GM19324 (cell line): Measurements from ENCODE around the gene RDX.

Experiments
- ATAC-seq: cut with Tn5 transposase; IDR thresholded peaks from one replicate; pipeline ENCODE4 v1.9.1; 2021; ENCODE audit warnings: mild to moderate bottlenecking, moderate library complexity; ENCODE audit not compliant: unreplicated experiment, low FRiP score

Gene RDX

DNA sequence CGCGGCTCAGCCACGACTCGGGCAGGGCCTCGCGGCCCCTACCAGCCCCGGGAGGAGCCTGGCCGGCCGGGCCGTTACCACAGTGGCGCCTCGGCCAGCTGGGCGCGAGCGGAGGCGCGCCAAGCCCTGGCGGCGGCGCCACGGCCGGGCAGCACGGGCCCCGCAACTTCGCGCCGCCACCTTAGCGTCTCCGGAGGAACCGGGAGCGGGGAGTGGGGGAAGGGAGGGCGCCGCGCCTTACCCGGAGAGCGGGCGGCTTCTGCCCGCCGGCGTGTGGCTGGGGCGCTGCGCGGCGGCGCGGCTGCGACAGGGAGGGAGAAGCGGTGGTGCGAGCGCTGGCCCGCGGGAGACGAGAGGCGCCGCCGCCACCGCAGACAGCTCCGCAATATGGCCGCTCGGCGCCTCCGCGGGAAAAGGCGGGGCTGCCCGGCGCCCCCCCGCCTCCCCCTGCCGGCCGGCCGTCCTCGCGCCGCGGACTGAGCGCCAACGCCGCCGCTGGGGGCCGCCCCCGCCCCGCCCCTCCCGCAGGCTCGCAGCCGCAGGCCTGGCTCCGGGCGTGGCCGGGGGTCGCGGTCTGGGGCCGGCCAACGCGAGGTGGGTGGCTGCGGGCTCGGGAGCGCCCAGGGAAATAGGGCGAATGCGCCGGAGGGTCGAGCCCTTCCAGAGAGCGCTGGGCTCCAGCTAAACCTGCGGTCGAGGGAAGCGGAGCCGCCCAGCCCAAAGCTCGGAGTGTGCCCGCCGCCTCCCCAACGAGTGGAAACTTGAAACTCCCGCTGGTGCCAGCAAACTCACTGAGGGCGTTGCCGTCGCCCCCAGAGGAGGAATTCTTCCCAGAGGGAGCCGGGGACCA, at the start of gene RDX:
RDX (minus strand) TSS at position 389 of the 850 bp plus-strand sequence. CDS start 16,922 bp downstream, outside the sequence.
- ATAC-seq = peak; percentile 81

DNA sequence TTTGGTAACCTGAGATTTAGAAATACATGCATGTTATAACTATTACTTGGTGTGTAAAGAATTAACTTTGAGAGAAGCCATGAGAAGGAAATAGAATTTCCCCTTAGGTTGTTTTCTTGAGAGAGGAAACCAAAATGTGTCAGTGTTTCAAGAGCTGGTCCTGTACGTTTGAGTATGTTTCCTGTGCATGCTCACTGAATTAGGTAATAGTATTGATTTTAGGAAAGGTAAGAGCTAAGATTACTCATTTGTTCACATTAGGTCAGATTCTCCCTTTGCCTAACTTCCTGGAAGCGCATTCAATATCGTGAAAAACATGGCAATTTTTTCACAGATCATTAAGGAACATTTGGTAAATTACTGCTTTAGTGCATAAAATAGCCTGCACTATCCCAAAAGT, 49.3 kb upstream of the RDX start:
- no peak for ATAC-seq

DNA sequence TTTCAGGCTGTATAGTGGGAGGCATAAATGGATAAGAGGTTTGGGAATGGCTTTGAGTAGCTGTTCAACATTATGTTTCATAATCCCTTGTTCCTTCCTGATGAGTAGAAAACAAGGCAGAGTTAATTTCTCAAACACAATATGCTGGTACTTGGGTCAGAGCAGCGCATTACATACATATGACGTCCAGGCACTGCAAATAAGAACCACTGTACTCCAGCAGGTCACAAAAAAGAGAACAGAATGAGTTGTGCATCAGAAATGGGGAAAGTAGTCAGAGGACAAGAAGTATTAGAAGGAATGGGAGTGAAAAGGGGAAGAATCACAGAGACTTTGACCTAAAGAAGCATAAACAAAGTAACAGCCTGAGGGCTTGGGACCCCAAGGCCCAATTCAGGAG, 44.0 kb upstream of the RDX start:
- ATAC-seq = no peak

DNA sequence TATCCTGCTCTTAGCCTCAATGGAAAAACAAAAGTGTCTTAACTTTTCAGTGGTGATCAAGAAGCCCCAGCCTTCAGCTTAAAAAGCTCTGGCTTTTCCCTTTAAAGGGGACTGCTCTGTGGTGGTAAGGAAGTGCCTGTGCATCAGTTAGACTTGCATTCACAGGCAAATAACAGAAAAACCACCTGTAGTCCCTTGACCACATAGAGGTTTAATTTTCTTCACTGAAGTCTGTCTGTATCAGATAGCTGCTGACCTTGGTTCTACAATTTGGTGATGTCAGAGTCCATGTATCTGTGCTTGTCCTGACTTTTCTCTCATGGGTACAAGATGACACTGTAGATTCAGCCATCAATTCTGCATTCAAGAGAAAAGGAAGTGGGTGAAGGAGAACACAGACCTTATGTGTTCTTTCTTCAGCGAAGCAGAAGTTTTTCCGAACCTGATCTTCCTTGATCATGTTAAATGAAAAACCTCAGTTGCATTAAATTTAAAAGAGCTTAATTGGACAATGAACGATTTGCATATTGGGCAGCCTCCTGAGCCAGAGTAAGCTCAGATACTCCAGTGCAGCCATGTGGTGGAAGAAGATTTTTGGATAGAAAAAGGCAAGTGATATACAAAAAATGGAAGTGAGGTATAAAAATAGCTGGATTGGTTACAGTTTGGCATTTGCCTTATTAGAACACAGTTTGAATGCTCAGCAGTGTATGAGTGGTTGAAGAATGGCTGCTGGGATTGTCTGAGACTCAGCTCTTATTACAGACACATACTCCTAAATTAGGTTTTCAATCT, 43.2 kb upstream of the RDX start:
- ATAC-seq = no peak

DNA sequence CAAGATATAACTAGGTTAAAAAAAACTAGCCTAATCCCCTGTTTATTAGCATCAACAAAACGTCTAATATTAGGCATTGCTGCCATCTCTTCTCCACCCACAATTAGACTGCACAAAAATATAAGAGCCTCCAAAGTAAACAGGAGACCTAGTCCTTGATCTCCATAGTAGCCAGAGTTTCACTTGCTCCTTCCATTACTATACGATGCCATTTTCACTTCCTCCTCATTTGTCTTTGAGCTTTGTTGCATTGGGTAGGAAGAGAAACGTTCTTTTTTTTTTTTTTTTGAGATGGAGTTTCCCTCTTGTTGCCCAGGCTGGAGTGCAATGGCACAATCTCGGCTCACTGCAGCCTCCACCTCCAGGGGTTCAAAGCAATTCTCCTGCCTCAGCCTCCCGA, 42.3 kb upstream of the RDX start:
- no peak for ATAC-seq

DNA sequence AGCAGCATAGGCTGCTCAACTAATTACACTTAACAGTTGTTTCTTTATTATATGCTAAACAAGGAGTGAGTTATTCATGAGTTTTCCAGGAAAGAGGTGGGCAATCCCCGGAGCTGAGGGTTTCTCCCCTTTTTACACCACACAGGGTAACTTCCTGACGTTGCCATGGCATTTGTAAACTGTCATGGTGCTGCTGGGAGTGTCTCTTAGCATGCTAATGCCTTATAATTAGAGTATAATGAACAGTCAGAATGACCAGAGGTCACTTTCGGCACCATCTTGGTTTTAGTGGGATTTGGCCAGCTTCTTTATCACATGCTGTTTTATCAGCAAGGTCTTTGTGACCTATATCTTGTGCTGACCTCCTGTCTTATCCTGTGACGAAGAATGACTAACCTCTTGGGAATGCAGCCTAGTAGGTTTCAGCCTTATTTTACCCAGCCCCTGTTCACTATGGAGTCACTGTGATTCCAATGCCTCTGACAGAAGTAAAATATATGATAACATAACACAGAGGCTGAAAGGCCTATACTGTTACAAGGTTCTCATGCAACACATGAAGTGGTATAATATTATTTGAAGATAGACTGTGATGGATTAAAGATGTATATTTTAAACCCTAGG, 41.3 kb upstream of the RDX start:
- ATAC-seq = no peak

DNA sequence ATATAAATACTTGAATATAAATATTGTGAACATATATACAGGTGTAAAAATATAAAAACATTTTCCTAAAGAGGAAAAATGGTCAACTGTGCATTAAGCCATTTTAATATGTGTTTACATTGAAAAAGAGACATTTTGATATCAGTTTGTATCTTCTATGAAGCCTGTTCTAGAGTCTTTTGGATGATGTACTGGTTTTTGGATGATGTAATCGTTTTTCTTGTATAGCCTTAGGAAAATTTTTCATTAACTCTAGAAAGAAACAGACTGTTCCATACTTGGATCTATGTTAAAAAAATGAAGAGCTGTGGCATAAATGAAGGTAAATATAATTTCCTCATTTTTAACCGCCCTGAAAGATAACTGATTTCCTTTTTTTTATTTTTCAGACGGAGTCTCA, 39.6 kb upstream of the RDX start:
- no peak for ATAC-seq

DNA sequence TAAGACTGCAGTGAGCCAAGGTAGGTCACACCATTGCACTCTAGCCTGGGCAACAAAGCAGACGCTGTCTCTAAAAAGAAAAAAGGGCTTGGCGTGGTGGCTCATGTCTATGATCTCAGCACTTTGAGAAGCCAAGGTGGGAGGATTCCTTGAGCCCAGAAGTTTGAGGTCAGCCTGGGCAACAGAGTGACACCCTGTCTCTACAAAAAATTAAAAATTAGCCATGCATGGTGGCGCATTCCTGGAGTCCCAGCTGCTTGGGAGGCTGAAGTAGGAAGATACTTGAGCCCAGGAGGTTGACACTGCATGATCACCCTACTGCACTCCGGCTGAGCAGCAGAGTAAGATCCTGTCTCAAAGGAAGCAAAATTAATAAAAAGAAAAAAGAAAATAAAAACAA, 38.9 kb upstream of the RDX start:
- ATAC-seq = no peak

DNA sequence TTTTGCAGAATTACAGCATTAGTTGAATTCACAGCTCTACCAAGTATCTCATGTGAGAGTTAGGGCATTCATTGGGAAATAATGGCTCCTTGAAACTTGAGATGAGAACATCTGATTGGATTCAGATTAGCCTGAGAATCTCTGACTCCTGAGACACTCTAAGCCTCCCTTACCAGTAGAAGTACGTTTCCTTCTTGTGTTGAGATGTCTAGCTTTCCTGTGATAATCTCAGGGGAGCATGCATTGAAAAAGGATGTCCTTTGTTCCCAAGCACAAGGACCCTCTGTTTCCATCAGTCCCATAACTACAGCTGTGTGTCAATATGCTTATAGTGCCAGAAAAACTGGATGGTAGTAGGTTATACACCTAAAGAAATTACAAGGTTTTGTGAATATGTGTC, 35.2 kb upstream of the RDX start:
- ATAC-seq = no peak

DNA sequence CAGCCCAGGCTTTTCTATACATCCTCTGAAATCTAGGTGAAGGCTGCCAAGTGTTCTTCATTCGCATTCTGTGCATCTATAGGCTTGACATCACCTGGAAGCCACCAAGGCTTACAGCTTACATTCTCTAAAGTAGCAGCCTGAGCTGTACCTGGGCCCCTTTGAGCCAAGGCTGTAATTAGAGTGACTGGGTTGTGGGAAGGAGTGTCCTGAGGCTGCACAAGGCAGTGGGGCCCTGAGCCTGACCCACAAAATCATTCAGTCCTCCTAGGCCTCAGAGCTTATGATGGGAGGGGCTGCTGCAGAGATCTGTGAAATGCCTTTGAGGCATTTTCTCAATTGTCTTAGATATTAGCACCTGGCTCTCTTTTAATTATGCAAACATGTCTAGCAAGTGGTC, 33.0 kb upstream of the RDX start:
- ATAC-seq = no peak

DNA sequence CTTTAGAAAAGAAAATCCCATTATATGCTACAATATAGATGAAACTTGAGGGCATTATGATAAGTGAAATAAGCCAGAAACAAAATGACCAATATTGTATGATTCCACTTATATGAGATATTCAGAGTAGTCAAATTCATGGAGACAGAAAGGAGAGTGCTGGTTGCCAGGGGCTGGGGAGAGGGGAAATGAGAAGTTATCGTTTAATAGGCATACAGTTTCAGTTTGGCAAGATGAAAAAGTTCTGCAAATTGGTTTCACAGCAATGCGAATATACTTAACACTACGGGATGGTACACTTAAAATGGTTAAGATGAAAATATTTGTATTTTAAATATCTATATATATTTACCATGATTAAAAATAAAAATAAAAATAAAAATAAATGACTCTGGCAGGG, 31.1 kb upstream of the RDX start:
- ATAC-seq = no peak

DNA sequence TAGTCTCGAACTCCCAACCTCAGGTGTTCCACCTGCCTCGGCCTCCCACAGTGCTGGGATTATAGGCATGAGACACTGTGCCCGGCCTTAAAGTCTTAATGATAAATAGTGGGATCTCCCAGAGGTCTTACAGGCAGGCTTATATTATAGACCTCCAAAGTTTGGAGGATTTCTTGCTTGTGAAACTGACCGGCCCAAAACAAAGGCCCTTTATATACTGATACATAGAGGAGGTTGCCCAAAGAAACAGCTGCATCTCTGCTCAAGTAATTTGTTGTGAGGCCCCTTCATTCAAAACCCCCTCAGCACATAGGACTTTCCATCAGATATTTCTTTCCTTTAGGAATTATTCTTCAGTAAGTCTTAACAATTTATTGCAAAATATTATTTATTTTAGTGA, 27.4 kb upstream of the RDX start:
- no peak for ATAC-seq

DNA sequence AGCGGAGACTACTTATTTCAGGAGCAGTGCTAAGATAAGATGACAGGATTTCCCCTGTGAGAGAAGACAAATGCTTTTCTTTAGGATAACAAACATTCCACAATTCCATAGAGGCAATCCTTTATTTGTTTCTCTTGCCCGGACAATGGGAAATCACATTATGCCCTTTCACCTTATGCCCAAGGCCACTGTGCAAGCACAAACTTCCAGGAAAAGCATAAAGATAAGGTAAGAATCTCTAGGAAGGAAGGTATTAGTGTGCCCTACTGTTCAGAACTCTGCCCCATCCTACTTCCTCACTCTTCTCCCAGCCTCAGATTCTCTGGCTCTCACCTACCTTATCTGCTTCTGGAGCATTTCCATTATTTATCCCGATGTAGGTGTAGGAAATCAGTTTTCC, 23.1 kb upstream of the RDX start:
- no peak for ATAC-seq

DNA sequence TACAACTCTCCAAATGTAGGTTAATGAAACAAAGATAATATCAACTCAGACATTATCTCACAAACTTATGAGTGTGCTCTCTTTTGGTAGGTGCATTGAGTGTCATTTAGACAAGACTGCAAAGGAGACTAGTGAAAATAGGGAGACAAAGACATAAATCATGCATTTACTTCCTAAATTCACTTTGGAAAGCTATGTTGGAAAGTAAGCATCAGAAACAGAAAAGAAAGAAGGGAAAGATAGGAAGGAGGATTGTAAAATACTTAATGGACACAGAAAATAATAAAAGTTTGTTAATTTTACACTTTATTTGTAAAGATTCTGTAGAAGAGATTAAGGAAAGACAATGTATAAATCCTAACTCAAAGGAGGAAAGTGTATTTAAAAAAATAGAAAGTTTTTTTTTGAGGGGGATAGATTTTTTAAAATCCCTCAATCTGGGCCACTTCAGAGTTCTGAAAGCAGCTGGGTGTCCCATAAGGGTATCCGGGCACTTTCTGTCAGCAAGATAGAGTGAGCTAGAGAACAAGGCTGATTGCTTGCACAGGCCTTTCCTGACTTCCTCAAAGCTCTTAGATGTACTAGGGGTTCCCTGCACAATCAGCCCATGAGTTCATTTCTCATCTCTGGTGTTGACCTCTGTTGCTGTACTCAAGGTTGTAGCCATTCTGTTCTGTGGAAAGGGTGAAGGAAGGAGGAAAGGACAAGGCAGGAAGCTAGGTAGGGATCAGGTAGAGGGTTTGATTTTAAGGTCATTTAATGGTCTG, 22.4 kb upstream of the RDX start:
- no peak for ATAC-seq

DNA sequence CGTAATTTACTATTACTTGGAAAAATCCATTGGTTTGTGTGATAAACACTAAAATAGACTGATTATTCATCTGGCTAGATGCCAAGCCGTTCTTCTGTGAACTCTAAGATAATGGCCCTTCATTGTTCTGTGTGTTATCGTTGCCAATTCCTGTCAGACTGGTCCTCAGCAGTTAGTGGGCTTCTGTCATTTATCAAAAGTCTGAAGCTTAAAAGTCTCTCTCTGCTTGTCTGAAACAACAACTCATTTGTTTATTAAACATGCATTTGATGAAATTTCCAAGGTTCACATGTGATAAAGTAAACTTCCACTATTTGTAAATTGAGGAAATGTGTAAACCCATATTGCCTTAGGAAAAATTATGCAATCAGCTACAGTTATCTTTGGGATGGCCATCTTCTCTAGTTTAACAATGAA, 21.1 kb upstream of the RDX start:
- ATAC-seq = no peak

DNA sequence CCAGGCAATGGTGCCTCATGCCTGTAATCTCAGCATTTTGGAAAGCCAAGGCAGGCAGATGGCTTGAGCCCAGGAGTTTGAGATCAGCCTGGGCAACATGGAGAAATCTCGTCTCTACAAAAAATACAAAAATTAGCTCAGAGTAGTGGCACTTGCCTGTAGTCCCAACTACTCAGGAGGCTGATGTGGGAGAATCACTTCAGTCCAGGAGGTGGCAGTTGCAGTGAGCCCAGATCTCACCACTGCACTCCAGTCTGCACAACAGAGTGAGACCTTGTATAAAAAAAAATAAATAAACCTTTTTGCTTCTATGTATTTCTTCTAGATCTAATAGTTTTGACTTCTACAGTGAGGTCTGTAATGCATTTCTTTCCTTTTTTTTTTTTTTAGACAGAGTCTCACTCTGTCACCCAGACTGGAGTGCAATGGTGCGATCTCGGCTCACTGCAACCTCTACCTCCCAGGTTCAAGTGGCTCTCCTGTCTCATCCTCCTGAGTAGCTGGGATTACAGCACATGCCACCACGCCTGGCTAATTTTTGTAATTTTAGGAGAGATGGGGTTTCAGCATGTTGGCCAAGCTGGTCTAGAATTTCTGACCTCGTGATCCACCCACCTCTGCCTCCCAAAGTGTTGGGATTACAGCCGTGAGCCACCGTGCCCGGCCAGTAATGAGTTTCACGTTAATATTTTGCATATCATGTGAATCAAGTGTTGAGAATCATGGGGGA, 18.1 kb upstream of the RDX start:
- no peak for ATAC-seq

DNA sequence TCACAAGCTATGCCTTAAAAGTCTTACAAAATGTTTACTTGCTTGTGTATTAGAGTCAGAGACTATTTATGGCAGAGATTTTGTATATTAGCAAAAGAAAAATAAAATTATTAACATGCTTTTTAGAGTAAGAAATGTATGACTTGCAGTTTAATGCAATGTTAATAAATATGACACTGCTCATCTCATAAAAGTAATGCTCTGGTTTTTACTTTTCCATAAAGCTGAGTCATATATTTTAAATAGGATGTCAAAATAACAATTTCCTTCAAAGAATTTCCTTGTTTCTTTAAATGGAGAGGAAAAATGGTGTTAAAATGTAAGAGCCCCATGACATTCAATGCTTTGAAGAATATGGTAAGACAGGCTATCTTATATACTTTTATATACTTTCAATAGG, 16.3 kb upstream of the RDX start:
- no peak for ATAC-seq

DNA sequence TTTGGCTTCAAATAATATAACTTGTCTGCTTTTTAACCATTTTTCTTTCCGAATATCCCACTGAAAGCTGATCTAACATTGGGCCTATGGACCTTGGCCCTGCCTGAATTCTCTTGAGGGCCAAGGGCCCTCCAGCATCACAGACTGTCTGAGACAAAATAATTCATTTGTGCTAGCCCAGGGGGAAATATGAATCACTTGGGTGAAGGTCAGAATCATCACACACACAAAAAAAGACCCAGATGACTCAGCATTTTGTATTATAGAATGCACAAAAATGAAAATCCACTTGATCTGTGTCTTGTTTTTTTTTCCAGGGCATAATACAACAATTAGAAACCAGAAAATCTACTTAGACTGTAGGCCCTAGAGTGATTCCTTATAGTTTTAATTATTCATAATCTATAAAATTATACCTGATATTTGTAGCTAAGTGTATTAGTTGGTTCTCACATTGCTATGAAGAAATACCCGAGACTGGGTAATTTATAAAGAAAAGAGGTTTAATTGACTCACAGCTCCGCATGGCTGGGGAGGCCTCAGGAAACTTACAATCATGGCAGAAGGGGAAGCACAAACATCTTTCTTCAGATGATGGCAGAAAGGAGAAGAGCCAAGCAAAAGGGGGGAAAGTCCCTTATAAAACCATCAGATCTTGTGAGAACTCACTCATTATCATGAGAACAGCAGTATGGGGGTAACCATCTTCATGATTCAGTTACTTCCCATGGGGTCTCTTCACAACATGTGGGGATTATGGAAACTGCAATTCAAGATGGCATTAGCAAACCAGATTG, 15.6 kb upstream of the RDX start:
- no peak for ATAC-seq

DNA sequence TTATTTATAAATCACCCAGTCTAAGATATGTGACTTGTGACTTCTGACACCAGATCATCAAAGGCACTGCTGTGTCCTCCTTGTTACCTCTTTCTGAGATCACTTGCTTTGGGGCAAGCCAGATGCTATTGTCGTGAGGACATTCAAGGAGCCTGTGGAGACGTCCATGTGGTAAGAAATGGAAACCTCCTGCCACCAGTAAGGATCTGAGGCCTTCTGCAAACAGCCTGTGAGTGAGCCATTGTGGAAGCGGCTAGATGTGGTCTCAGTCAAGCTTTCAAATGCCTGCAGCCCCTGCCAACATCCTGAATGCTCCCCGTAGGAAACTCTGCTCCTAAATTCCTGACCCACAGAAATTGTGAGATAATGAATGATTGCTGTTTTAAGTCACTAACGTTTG, 11.7 kb upstream of the RDX start:
- no peak for ATAC-seq
